GM12875 (cell line): ENCODE measurements around the gene AQP12B.

Experiments
- H3K4me3 ChIP-seq: one replicate; pipeline ENCODE4 v1.5.1; 2011; ENCODE audit warnings: low read depth, low read length, control low read depth
- TF ChIP-seq, protein P1 (sequence below): IDR thresholded peaks from 2 replicates; pipeline ENCODE4 v1.5.1; 2011; ENCODE audit warnings: low read depth, mild to moderate bottlenecking, control low read depth, inconsistent platforms, low read length, moderate library complexity, borderline replicate concordance; ENCODE audit not compliant: insufficient read depth

Gene AQP12B

DNA sequence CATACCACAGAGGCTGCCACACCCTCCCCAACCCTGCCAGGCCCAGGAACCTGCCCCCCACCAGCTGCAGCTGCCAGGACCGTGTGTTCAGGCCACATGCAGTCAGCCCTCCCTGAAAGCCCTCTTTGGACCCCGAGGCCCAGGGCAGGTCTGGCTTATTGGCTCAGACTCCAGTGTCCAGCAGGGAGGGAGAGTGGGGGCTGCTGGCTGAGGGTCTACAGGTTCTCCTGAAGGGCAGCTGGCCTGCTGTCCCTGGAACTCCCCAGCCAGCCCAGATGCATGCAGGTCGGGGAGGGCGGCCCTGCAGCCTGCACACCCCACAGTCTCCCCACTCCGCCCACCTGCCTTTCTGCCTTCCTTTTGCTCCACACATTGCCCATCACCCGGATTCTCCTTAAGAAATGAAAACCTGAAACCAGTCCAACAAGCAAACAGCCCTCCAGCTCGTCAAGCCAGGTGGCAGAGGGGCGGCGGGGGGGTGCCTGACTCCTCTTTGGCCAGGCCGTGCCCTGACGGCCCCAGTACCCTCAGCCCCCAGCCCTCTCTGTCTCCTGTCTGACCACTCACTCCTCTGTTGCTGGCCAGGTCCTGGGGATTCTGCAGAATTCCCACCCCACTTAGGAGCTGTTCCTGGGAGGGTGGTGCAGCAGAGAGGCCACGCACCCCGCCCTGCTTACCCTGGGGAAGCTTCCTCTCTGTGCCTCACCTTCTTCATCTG is 39.4 kb downstream of the AQP12B start:
- H3K4me3 ChIP-seq, result no peak overlapping the region
- TF ChIP-seq, protein P1, sequence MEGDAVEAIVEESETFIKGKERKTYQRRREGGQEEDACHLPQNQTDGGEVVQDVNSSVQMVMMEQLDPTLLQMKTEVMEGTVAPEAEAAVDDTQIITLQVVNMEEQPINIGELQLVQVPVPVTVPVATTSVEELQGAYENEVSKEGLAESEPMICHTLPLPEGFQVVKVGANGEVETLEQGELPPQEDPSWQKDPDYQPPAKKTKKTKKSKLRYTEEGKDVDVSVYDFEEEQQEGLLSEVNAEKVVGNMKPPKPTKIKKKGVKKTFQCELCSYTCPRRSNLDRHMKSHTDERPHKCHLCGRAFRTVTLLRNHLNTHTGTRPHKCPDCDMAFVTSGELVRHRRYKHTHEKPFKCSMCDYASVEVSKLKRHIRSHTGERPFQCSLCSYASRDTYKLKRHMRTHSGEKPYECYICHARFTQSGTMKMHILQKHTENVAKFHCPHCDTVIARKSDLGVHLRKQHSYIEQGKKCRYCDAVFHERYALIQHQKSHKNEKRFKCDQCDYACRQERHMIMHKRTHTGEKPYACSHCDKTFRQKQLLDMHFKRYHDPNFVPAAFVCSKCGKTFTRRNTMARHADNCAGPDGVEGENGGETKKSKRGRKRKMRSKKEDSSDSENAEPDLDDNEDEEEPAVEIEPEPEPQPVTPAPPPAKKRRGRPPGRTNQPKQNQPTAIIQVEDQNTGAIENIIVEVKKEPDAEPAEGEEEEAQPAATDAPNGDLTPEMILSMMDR, result no peak

DNA sequence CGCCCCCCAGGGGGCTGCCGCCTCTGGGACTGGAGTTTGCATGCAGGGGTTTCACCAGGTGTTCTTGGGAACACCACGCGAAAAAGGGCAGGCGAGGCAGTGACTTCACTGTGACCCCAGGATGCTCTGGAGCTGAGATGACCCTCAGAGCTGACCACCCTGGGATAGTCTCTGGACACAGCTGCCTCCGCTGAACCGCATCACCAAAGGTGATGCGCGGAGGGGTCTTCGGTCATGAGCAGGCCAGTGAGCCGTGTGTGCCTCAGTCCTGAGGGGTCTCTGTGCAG is 39.9 kb downstream of the AQP12B start:
- no peak overlapping the region for H3K4me3 ChIP-seq
- TF ChIP-seq, protein P1, result no peak

- H3K4me3 ChIP-seq, result no peak overlapping the region
- TF ChIP-seq, protein P1, result no peak
Measured at GRCh38 chr2:240642061-240642805, 40.5 kb downstream of the AQP12B start.

- H3K4me3 ChIP-seq, result no peak overlapping the region
- TF ChIP-seq, protein P1, result peak; percentile 24; the same call in 1 of the 2 replicates
Measured at GRCh38 chr2:240640939-240641338, 41.7 kb downstream of the AQP12B start.

DNA sequence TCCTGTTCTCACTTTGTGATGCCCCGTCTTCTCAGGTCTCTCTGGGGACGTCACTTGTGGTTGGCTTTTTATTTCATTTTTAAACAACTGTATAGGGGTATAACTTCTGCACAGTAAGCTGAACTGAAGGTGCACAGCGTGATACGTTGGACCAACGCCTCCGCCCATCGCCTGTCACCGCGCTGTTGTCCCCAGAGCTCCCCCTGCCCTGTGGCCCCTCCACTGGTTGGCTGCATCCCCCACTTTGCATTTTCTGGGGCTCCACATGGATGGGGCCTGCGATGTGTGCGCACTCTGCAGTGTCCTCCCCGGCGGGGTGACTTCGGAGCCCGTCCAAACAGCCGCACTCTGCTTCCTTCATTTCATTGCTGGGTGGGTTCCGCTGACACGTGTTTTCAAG is 43.1 kb downstream of the AQP12B start:
- TF ChIP-seq, protein P1, result no peak
- H3K4me3 ChIP-seq, result no peak overlapping the region

DNA sequence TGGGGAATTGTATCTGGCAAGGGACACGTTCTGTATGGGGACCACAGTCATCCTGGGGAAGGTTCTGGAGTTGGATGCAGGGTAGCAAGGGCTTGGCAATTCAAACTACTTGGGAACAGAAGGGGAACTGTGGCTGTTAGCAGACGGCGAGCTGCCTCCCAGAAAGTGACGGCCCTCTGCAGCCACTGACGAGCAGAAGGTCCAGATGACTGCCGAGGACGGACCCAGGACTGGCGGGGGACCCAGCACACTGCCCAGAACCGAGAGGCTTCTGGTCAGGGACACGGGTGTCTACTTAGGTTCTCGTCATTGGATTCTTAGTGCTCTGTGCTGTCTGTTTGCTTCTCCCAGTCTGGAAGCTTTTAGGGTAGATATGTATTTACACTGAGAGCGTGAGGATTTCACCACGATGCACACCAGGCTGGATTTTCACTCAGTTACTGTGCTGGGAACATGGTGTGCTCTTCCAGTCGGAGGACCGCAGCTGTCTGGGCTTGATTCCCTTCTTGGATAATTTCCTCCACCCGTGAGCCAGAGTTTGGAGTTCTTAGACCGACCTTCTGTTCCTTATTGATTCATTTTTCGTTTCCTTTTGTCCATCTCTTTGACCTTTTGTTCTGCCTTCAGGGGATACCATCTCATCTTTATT is 44.0 kb downstream of the AQP12B start:
- no peak overlapping the region for H3K4me3 ChIP-seq
- TF ChIP-seq, protein P1, result no peak
